SU-DHL-6 (cell line): Measurements from ENCODE around the gene CFL2.
"Not testable (repeated sequence)": the region's sequence is repeated elsewhere in the genome, so short reads cannot be mapped to it uniquely, and the experiment has no call there.

ENCODE experiments used
- H2AFZ ChIP-seq: fragments of 200-600 bp; sonication (generic); 2 replicates; pipeline ENCODE4 v1.6.1; 2014; ENCODE audit warnings: low read depth, mild to moderate bottlenecking, moderate library complexity, mixed read lengths, antibody characterized with exemption, low read length; ENCODE audit not compliant: severe bottlenecking
- H3F3A ChIP-seq: fragments of 200-600 bp; shearing (Covaris generic); 2 replicates; pipeline ENCODE4 v1.6.0; 2016; ENCODE audit warnings: antibody characterized with exemption, mild to moderate bottlenecking; ENCODE audit not compliant: insufficient read depth
- H3K27ac ChIP-seq: fragments of 200-600 bp; sonication (generic); 2 replicates; pipeline ENCODE4 v1.5.1; 2016; ENCODE audit warnings: low read depth, mild to moderate bottlenecking, low read length, moderate library complexity, mixed read lengths
- H3K27me3 ChIP-seq: fragments of 200-600 bp; sonication (generic), shearing (Covaris generic); 2 replicates; pipeline ENCODE4 v1.6.0; 2014; ENCODE audit warnings: mild to moderate bottlenecking, low read length
- H3K36me3 ChIP-seq: fragments of 200-600 bp; sonication (generic); 2 replicates; pipeline ENCODE4 v1.6.1; 2014; ENCODE audit warnings: mild to moderate bottlenecking, low read length, mixed read lengths
- H3K4me2 ChIP-seq: fragments of 300-600, 200-600 bp; shearing (Covaris generic), sonication (generic); 2 replicates; pipeline ENCODE4 v1.6.0; 2014; ENCODE audit warnings: low read length, low read depth, mild to moderate bottlenecking; ENCODE audit not compliant: poor library complexity, severe bottlenecking
- H3K4me3 ChIP-seq: fragments of 200-600 bp; sonication (generic); 2 replicates; pipeline ENCODE4 v1.5.1; 2014; ENCODE audit warnings: antibody characterized with exemption, low read length, mild to moderate bottlenecking, mixed read lengths; ENCODE audit not compliant: insufficient read depth, poor library complexity, severe bottlenecking
- H3K79me2 ChIP-seq: fragments of 200-600 bp; sonication (generic); 2 replicates; pipeline ENCODE4 v1.6.1; 2014; ENCODE audit warnings: mild to moderate bottlenecking, low read length, moderate library complexity; ENCODE audit not compliant: insufficient read depth
- H3K9ac ChIP-seq: fragments of 200-600 bp; sonication (generic); 2 replicates; pipeline ENCODE4 v1.7.0; 2014; ENCODE audit warnings: mild to moderate bottlenecking, low read length
- H3K9me2 ChIP-seq: fragments of 200-600 bp; sonication (generic); replicated peaks from 2 replicates; pipeline ENCODE4 v1.6.1; 2014; ENCODE audit warnings: low read length; ENCODE audit not compliant: insufficient read depth
- H3K9me3 ChIP-seq: fragments of 200-600 bp; sonication (generic); 2 replicates; pipeline ENCODE4 v1.6.1; 2014; ENCODE audit warnings: low read length, mixed read lengths; ENCODE audit not compliant: insufficient read depth
- H4K20me1 ChIP-seq: fragments of 200-600 bp; sonication (generic); 2 replicates; pipeline ENCODE4 v1.6.1; 2014; ENCODE audit warnings: low read depth, mild to moderate bottlenecking, antibody characterized with exemption, low read length, moderate library complexity, mixed read lengths
- CTCF ChIP-seq: fragments of 200-600 bp; sonication (generic); IDR thresholded peaks from one replicate; pipeline ENCODE4 v1.5.1; 2017; ENCODE audit warnings: antibody characterized with exemption, mild to moderate bottlenecking, low read length, moderate library complexity; ENCODE audit not compliant: insufficient read depth, poor library complexity, severe bottlenecking
- EZH2phosphoT487 ChIP-seq: fragments of 200-600 bp; sonication (generic), shearing (Covaris generic); conservative IDR thresholded peaks from 2 replicates; pipeline ENCODE4 v1.6.1; 2018; ENCODE audit warnings: mild to moderate bottlenecking, antibody characterized with exemption, low read length, moderate library complexity, mixed read lengths

Gene CFL2

GRCh38 chr14:34742270-34743115, 28.1 kb upstream of the CFL2 start:
- Histone ChIP-seq H2AFZ (no peak overlapping the region), H3K27me3 (no peaks in the 10 kb centered on the region), H3K27ac (no peak overlapping the region), H3K36me3 (no peaks in the 10 kb centered on the region), H3K79me2 (no peaks in the 10 kb centered on the region), H3K9ac (no peak overlapping the region), H3K9me2 (no peaks in the 10 kb centered on the region), H3K4me2 (no peak overlapping the region), H3K4me3 (no peak overlapping the region), H3F3A (no peaks in the 10 kb centered on the region), H4K20me1 (no peaks in the 10 kb centered on the region), H3K9me3 (no peaks in the 10 kb centered on the region)
- no peak for TF ChIP-seq EZH2phosphoT487
- no peak for TF ChIP-seq CTCF

GRCh38 chr14:34741840-34742239, 27.4 kb upstream of the CFL2 start:
- Histone ChIP-seq H2AFZ (no peak overlapping the region), H3K9ac (no peak overlapping the region), H3K9me3 (no peaks in the 10 kb centered on the region), H3F3A (no peaks in the 10 kb centered on the region), H3K9me2 (no peaks in the 10 kb centered on the region), H4K20me1 (no peaks in the 10 kb centered on the region), H3K4me2 (no peak overlapping the region), H3K36me3 (no peaks in the 10 kb centered on the region), H3K4me3 (no peak overlapping the region), H3K27ac (no peak overlapping the region), H3K79me2 (no peaks in the 10 kb centered on the region), H3K27me3 (no peaks in the 10 kb centered on the region)
- no peak for TF ChIP-seq EZH2phosphoT487
- TF ChIP-seq CTCF = no peak

- not testable (repeated sequence) for H3K9me2 ChIP-seq, H3K9ac ChIP-seq, H2AFZ ChIP-seq, H3K4me3 ChIP-seq, H3K27ac ChIP-seq, H3K36me3 ChIP-seq, H3F3A ChIP-seq, H3K9me3 ChIP-seq, H4K20me1 ChIP-seq, H3K79me2 ChIP-seq, H3K27me3 ChIP-seq, H3K4me2 ChIP-seq
Measured at GRCh38 chr14:34740139-34740538, 25.7 kb upstream of the CFL2 start.

GRCh38 chr14:34737079-34737478, 22.7 kb upstream of the CFL2 start:
- H3F3A ChIP-seq, H3K27me3 ChIP-seq, H3K9me3 ChIP-seq, H4K20me1 ChIP-seq, H3K9ac ChIP-seq, H3K9me2 ChIP-seq, H2AFZ ChIP-seq, H3K36me3 ChIP-seq, H3K27ac ChIP-seq, H3K4me2 ChIP-seq, H3K4me3 ChIP-seq, H3K79me2 ChIP-seq: not testable (repeated sequence)
